Posterior vena cava (tissue), 2 donors: ENCODE results near the gene MT3. TPM values are rescaled to one million over a fixed set of nuclear protein-coding genes. Genes with fewer than 3 reads are reported as not detected.

Experiments
- DNase-seq: peaks from one replicate; pipeline ENCODE4 v3.0.0-alpha.2; 2020; ENCODE audit warnings: low spot score
- intact Hi-C, 2 donors: fragments of 100-400 bp; cut with DNase I; formaldehyde crosslinking; loops; one replicate each; pipeline versions ENCODE4 v1.14.1 to v1.14.2; 2022 to 2023
- total RNA-seq, 2 donors: library from RNA; stranded (reverse); fragmentation: NEBNext Ultra II Directional; extraction: Animal tissue kit (Norgen Biotek cat#: 25700); gene quantifications; one replicate each; pipeline ENCODE4 v1.2.1, GENCODE V29; 2021
- donor health status: DM: yes; HTN: yes; CAD: no.
- donor health status: DM: yes; HTN: yes; CAD: no.

MT3 gene
- total RNA-seq, 2 donors from 2014 or later = not detected

DNA sequence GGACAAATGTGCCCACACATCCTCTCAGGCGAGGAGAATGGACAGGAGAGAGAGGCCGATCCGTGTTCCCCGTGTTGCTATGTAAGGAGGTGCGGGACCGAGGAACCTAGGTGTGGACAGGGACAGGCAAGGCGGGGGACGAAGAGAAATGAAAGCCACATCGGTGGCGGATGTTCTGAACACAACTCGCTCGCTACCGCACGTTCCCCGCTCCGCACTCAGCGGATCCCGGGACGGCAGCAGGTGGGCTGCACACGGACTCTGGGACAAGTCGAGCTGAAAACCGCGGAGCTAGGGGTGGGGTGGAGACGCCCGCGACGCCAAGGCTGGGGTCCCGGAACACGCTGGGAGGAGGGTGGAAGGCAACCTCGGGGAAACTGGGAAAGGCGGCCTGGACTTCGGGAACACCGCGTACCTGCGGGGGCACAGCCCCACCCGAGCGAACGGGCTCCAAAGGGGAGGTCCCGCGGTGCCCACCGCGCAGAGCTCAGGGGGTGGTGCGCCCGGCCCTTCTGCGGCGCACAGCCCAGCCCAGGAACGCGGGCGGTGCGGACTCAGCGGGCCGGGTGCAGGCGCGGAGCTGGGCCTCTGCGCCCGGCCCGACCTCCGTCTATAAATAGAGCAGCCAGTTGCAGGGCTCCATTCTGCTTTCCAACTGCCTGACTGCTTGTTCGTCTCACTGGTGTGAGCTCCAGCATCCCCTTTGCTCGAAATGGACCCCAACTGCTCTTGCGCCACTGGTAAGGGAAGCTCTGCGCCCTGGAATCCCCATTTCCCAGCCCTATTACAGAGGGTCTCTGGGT lies 36.0 kb downstream of the MT3 start, which contains the start of gene MT1E:
Gene MT1E, plus strand, starts transcription at position 642 of the 803 bp plus-strand sequence. Its CDS starts 71 bp downstream, at position 713.
- DNase-seq = peak; percentile 94

DNA sequence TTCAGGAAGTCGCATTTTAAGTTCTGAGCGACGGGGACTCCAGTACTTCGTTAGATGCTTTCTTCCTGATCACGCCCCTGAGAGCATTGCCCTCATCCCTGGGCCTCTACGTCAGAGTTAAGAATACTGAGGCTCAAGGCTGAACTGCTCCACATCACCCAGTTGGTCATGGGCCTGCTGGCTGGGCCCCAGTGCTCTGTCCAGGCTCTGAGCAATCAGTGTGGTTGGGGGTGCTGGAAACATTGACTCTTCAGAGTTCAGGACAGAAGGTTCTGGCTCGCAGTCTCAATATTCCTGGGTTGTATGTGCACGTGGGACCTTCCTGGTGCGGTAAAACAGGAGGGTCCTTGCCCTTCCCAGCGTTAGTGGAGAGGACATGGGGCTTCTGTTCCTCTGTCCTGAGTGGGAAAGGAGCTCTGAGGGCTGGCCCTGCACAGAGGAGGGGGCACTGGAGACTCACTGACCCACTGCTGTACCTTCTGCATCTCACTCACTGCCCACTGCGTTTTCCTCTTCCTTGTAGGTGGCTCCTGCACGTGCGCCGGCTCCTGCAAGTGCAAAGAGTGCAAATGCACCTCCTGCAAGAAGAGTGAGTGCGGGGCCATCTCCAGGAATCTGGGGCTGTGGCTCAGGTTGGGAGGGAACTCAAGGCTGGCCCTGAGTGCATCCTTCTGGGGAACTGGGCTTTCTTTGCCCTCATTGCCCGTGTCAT lies 36.8 kb downstream of the MT3 start:
- intact Hi-C loops = no loop called here
- peak; percentile 94 for DNase-seq

More for the DNA sequence above, 36.0 kb downstream of the MT3 start, which contains the start of gene MT1E:
- intact Hi-C loops = no loop called here

DNA sequence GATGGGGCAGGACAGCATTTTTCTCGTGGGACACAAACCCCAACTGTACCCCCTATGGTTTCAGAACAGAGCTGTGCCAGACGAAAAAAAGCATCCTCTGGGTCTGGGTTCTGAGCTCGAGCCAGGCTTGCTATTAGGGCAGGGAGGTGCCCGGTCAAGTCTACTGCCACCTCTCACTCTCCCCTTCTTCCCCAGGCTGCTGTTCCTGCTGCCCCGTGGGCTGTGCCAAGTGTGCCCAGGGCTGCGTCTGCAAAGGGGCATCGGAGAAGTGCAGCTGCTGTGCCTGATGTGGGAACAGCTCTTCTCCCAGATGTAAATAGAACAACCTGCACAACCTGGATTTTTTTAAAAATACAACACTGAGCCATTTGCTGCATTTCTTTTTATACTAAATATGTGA lies 37.4 kb downstream of the MT3 start:
- no peak for DNase-seq
- intact Hi-C loops = no loop called here

DNA sequence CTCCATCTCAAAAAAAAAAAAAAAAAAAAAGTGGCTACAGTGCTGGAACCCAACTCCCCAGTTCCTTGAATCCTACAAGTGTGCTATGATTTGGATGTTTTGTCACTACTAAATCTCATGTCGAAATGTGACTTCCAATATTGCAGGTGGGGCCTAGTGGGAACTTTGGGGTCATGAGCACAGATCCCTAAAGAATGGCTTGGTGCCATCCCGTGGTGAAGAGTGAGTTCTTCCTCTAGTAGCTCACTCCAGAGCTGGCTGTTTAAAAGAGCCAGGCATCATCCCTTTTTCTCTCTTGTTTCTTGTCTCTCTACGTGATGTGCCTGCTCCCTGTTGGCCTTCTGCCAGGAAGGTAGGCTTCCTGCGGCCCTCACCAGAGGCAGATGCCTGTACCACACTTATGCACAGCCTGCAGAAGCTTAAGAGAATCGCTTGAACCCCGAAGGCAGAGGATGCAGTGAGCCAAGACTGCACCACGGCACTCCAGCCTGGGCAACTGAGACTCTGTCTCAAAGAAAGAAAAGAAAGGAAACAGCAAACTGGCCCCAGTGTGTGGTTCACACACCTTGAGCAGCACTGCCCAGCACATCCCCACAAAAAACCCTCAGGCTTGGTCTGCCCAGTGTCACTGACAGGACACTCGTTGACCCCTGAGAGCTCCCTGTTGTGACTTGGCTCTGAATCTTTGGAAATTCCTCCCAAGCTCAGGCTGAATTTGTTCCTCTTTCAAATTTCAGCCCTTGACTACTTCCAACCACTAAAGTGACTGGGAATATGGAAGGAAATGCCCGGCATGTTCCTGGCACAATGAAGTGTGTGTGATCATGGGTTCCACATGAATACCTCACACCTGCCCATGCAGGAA lies 39.4 kb downstream of the MT3 start:
- intact Hi-C loops = no loop called here
- peak; percentile 38 for DNase-seq

DNA sequence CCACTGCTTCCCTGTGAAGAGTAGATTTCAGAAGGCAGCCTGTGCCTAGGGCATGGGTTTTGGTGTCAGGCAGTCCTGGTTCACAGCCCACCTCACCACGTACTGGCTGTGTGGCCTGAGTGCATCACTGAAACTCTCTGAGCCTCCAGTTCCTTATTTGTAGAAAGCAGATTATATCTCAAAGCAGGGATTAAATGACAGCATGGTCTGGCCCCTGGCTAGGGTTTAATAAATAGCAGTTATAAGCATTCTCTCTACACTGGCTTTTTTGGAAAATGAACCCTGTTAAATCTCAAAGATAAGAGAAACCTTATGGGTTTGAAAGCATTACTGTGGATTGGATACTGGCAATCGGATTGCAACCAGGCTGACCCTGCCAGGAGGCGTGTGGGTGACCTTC lies 40.2 kb downstream of the MT3 start:
- DNase-seq = no peak
- intact Hi-C loops = no loop called here

GRCh38 chr16:56630134-56630533 lies 40.8 kb downstream of the MT3 start:
- DNase-seq = no peak
- intact Hi-C loops = no loop called here

DNA sequence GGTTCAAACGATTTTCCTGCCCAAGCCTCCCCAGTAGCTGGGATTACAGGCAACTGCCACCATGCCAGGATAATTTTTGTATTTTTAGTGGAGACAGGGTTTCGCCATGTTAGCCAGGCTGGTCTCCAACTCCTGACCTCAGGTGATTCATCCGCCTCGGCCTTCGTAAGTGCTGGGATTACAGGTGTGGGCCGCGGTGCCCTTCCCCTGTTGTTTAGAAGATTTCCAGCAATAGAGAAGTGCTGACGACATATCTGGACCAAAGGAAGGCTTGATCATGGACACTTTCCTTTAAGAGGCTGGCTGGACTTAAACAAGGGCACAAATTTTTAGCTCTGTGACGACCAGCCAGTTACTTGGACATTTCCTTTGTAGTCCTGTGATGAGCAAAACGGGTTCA lies 41.9 kb downstream of the MT3 start:
- intact Hi-C loops = no loop called here
- no peak for DNase-seq

DNA sequence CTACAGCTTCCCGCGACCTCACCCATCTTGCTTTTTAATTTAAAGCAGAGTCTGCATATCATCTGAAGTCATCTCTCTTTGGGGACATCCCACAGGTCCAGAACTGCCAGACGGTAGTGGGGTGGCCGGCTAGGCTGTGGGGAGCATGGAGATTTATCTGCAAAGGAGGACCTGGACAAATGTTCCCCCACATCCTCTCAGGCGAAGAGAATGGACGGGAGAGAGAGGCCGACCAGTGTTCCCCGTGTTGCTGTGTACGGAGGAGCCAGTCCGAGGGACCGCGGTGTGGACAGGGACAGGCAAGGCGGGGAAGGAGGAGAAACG lies 42.5 kb downstream of the MT3 start:
- DNase-seq = no peak
- intact Hi-C loops = no loop called here

DNA sequence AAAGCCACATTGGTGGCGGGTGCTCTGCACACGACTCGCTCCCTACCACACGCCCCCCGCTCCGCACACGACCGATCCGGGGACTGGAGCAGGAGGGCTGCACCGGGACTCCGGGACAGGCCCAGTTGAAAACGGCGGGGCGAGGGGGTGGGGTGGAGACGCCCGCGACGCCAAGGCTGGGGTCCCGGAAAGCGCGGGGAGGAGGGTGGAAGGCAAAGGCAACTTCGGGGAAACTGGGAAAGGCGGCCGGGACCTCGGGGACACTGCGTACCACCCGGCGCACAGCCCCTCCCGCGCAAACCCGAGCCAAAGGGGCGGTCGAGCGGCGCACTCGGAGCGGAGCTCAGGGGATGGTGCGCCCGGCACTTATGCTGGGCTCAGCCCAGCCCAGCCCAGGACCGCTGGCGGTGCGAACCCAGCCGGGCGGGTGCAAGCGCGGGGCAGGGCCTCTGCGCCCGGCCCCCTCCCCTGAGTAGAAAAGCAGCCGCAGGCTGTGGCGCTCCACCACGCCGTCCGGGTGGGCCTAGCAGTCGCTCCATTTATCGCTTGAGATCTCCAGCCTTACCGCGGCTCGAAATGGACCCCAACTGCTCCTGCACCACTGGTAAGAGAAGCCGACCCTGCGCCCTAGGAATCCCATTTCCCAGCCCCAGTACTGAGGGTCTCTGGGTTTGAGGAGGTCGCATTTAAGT lies 43.0 kb downstream of the MT3 start, which contains the start of gene MT1M:
Gene MT1M, plus strand, starts transcription at position 504 of the 692 bp plus-strand sequence. Its CDS starts 73 bp downstream, at position 577.
- peak; percentile 94 for DNase-seq

DNA sequence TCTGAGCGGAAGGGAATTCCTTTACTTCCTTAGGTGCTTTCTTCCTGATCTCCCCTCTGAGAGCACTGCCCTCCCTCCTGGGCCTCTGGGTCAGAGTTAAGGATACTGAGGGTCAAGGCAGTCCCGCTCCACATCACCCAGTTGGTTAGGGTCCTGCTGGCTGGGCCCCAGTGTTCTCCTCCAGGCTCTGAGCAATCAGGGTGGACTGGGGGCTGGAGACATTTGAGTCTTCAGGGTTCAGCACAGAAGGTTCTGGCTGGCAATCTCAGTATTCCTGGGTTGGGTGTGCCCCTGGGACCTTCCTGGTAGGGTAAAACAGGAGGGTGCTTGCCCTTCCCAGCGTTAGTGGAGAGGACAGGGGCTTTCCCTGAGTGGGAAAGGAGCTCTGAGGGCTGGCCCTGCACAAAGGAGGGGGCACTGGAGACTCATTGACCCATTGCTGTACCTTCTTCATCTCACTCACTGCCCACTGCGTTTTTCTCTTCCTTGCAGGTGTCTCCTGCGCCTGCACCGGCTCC lies 43.6 kb downstream of the MT3 start:
- intact Hi-C loops = no loop called here
- peak; percentile 76 for DNase-seq

More for the DNA sequence above, 43.0 kb downstream of the MT3 start, which contains the start of gene MT1M:
- intact Hi-C loops = no loop called here

DNA sequence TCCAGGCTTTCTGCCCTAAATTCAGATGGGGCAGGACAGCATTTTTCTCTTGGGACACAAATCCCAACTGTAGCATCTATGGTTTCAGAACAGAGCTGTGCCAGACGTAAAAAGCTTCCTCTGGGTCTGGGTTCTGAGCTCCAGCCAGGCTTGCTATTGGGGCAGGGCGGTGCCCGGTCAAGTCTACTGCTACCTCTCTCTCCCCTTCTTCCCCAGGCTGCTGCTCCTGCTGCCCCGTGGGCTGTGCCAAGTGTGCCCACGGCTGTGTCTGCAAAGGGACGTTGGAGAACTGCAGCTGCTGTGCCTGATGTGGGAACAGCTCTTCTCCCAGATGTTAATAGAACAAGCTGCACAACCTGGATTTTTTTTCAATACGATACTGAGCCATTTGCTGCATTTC lies 44.2 kb downstream of the MT3 start:
- intact Hi-C loops = no loop called here
- peak; percentile 63 for DNase-seq

DNA sequence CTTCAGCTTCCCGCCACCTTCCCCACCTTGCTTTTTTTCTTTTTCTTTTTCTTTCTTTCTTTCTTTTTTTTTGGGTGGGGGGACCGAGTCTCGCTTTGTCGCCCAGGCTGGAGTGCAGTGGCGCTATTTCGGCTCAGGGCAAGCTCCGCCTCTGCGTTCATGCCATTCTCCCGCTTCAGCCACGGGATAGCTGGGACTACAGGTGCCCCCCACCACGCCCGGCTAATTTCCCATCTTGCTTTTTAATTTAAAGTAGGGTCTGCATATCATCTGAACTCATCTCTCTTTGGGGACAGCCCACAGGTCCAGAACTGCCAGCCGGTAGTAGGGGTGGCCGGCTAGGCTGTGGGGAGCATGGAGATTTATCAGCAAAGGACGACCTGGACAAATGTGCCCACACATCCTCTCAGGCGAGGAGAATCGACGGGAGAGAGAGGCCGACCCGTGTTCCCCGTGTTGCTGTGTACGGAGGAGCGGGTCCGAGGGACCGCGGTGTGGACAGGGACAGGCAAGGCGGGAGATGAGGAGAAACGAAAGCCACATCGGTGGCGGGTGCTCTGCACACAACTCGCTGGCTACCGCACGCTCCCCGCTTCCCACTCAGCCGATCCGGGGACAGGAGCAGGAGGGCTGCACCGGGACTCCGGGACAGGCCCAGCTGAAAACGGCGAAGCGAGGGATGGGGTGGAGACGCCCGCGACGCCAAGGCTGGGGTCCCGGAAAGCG lies 45.5 kb downstream of the MT3 start:
- intact Hi-C loops = no loop called here
- no peak for DNase-seq

DNA sequence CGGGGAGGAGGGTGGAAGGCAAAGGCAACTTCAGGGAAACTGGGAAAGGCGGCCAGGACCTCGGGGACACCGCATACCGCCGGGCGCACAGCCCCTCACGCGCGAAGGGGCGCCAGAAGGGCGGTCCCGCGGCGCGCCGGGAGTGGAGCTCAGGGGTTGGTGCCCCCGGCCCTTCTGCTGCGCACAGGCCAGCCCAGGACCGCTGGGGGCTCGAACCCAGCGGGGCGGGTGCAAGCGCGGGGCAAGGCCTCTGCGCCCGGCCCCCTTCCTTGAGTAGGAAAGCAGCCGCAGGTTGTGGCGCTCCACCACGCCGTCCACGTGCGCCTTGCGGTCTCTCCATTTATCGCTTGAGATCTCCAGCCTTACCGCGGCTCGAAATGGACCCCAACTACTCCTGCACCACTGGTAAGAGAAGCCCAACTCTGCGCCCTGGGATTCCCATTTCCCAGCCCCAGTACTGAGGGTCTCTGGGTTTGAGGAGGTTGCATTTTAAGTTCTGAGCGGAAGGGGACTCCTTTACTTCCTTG lies 46.2 kb downstream of the MT3 start:
- no peak for DNase-seq
- intact Hi-C loops = no loop called here

DNA sequence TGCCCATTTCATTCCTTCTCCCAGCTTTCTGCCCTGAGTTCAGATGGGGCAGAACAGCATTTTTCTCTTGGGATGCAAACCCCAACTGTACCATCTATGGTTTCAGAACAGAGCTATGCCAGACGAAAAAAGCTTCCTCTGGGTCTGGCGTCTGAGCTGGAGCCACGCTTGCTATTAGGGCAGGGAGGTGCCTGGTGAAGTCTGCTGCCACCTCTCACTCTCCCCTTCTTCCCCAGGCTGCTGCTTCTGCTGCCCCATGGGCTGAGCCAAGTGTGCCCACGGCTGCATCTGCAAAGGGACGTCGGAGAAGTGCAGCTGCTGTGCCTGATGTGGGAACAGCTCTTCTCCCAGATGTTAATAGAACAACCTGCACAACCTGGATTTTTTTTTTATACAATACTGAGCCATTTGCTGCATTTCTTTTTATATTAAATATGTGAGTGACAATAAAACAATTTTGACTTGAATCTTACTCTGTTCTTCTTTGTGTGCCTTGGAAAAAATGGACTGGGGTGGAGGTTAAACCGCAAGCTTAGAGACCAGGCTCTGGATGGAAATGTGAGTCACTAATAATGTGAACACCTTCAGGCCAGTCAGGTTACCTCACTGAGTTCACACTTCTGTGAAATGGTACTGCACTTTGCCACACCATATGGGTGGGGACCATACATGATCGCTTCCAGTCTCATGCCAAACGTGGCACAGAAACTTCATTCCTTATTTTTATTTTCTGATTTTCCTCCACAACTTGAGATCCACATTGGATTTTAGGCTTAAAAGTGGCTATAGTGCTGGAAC lies 47.5 kb downstream of the MT3 start:
- no peak for DNase-seq

DNA sequence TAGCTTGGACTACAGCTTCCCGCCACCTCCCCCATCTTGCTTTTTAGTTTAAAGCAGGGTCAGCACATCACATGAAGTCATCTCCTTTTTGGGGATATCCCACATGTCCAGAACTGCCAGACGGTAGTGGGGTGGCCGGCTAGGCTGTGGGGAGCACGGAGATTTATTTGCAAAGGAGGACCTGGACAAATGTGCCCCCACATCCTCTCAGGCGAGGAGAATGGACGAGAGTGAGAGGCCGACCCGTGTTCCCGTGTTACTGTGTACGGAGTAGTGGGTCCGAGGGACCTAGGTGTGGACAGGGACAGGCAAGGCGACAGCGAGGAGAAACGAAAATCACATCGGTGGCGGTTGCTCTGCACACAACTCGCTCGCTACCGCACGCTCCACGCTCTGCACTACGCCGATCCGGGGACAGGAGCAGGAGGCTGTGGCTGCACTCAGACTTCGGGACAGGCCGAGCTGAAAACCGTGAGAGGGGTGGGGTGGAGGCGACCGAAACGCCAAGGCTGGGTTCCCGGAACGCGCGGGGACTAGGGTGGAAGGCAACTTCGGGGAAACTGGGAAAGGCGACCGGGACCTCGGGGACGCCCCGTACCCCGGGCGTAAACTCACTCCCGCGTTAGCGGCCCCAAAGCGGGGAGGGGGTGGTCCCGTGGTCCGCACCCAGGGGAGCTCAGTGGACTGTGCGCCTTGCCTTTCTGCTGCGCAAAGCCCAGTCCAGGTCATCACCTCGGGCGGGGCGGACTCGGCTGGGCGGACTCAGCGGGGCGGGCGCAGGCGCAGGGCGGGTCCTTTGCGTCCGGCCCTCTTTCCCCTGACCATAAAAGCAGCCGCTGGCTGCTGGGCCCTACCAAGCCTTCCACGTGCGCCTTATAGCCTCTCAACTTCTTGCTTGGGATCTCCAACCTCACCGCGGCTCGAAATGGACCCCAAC lies 48.8 kb downstream of the MT3 start, which contains the start of gene MT1A:
Gene MT1A, plus strand, starts transcription at position 853 of the 937 bp plus-strand sequence. Its CDS starts 73 bp downstream, at position 926.
- intact Hi-C loops = no loop called here
- DNase-seq = peak; percentile 96

More for the DNA sequence above, 47.5 kb downstream of the MT3 start:
- intact Hi-C loops = no loop called here

- no peak for DNase-seq
- intact Hi-C loops = no loop called here
These were observed 49.7 kb downstream of the MT3 start for GRCh38 chr16:56639045-56639444.
